Activated T-helper 1 cell treated with anti-CD3 and anti-CD28 coated beads, Interleukin-2, amount 50 U/mL, for 16 hours (primary cell): ENCODE results near the gene ITGA6.
"Not testable (repeated sequence)": the region's sequence is repeated elsewhere in the genome, so short reads cannot be mapped to it uniquely, and the experiment has no call there.

Experiments
- DNase-seq, 2 donors: peaks; one replicate each; pipeline ENCODE4 v3.0.0-alpha.2; 2020; ENCODE audit warnings: low read depth in 1 of 2, low spot score in 1 of 2

Gene ITGA6

GRCh38 chr2:172513524-172513900, 86.1 kb downstream of the ITGA6 start:
- no peak for DNase-seq

DNA sequence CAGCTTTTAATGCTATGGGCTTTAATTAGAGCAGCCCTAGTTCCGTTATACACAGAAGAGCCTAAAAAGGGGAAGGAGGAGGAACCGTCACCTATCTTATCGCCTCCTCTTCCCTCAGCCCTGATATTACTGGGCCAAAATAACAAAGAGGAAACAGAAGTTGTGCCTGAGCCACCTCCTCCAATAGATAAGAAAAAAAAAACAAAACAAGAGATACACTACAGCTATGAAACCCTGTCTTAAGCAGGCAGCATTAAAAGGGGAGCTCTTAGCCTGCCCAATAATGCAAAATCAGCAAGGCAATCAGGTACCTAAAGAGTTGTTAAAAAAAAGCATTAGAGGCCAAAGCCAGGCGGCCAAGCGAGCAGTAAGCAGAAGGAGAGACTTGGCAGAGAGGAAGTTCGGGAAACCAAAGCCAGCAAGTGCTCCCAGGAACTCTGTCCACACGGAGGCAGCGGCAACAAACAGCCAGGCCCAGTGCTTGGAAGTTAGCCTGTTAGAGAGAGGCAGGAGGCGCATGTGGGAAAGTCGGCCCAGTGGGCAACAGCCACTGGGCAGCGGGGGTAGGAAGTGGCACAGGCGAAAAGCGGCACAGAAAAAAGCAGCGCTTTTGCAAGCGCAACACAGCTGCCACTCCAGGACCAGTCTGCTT, 86.7 kb downstream of the ITGA6 start:
- DNase-seq = no peak

GRCh38 chr2:172516299-172516698, 88.9 kb downstream of the ITGA6 start:
- no peak for DNase-seq

- no peak for DNase-seq
Measured at GRCh38 chr2:172518995-172519394, 91.6 kb downstream of the ITGA6 start.

DNA sequence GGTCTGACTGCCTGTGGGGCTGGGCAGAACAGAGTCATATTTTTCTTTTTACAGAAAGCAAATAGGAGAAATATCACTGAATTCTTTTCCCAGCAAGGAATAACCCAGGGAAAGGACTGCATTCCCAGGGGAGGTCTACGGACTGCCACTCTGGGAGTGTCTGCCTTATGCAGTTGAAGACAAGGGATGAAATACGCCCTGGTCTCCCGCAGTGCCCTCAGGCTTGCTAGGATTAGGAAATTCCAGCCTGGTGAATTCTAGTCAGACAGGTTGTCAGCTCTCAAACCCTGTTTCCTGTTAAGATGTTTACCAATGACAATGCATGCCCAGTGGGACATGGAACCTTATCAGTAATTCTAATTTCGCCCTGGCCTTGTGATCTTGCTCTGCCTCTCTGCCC, 98.2 kb downstream of the ITGA6 start:
- DNase-seq = no peak

DNA sequence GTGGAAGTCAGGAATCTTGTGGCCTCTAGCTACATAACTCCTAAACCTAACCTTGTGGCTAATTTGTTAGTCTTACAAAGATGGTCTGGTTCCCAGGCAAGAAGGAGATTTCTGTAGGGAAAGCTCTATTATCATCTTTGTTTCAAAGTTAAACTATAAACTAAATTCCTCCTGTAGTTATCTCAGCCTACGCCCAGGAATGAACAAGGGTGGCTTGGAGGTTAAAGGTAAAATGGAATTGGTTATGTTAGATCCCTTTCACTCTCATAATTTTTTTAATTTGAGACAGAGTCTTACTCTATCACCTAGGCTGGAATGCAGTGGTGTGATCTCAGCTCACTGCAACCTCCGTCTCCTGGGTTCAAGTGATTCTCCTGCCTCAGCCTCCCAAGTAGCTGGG, 103.9 kb downstream of the ITGA6 start:
- no peak for DNase-seq

GRCh38 chr2:172532461-172532860, 105.1 kb downstream of the ITGA6 start:
- DNase-seq = not testable (repeated sequence)

- no peak for DNase-seq
Measured at GRCh38 chr2:172533687-172534086, 106.3 kb downstream of the ITGA6 start.

DNA sequence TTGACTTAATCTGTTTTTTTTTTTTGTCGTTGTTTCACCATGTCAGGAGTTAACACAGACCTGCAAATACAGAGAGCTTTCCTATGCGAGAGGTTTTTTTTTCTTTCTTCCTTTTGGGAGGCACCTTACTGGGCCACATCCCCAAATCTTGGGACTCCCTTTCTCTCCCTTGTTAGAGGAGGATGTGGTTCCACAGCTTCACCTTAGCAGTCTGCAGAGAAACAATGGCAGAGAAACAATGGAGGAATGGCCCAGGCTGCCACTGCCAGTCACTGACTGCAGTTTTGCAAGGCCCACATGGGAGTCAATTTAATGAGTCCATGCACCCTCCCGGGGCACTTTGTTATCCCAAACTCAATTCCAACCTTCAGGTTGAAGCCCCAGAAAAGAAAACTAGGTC, 107.7 kb downstream of the ITGA6 start:
- DNase-seq = no peak

DNA sequence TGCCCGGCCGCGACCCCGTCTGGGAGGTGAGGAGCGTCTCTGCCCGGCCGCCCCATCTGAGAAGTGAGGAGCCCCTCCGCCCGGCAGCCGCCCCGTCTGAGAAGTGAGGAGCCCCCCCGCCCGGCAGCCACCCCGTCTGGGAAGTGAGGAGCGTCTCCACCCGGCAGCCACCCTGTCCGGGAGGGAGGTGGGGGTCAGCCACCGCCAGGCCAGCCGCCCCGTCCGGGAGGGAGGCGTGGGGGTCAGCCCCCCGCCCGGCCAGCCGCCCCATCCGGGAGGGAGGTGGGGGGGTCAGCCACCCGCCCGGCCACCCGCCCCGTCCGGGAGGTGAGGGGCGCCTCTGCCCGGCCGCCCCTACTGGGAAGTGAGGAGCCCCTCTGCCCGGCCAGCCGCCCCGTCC, 110.5 kb downstream of the ITGA6 start:
- DNase-seq = not testable (repeated sequence)

DNA sequence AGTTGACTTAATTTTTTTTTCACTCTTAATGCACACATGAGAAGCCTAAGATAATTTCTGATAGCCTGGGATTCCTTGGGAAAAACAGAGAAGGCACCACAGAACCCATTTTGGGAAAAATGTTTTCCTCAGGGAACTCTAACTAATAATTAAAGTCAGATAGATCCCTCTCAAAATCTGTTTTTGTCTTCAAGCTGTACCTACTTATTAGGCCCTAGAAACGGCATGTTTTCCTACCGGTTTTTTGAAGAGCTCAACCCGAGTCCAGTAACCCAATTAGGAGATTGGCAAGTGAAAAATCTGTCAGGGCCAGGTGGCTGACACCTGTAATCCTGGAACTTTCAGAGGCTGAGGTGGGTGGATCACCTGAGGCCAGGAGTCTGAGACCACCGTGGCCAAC, 112.4 kb downstream of the ITGA6 start:
- no peak for DNase-seq

- DNase-seq = no peak
Measured at GRCh38 chr2:172540421-172540820, 113.0 kb downstream of the ITGA6 start.

GRCh38 chr2:172545408-172546075, 118.2 kb downstream of the ITGA6 start:
- no peak for DNase-seq

- no peak for DNase-seq
Measured at GRCh38 chr2:172549131-172549530, 121.7 kb downstream of the ITGA6 start.

- DNase-seq = not testable (repeated sequence)
Measured at GRCh38 chr2:172549802-172550201, 122.4 kb downstream of the ITGA6 start.

DNA sequence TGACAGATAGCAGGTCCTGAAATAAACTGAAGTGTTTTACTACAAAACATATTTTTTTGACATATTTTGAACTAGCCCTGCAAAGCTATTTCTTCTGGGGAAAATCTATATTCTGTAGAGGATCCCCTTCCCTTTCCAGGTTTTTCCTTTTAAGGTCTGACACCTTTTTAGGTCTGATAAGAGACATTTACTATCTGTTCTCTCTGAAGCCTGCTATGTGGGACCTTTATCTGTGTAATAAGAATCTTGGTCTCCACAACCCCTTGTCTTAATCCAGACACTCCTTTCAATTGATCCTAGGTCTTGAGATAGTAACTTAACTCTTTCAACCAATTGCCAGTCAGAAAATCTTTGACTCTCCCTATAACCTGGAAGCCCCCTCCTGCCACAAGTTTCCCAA, 123.0 kb downstream of the ITGA6 start:
- no peak for DNase-seq

- DNase-seq = no peak
Measured at GRCh38 chr2:172551271-172551670, 123.9 kb downstream of the ITGA6 start.

GRCh38 chr2:172552547-172553291, 125.3 kb downstream of the ITGA6 start:
- no peak for DNase-seq

- no peak for DNase-seq
Measured at GRCh38 chr2:172554352-172555271, 127.2 kb downstream of the ITGA6 start.

- no peak for DNase-seq
Measured at GRCh38 chr2:172555272-172555521, 127.8 kb downstream of the ITGA6 start.
